Tibial artery (tissue), 4 donors: Measurements from ENCODE around the gene CDAN1.
"Not testable (repeated sequence)": the region's sequence is repeated elsewhere in the genome, so short reads cannot be mapped to it uniquely, and the experiment has no call there.

Experiments
- DNase-seq, 2 donors: peaks; one replicate each; pipeline ENCODE4 v3.0.0-alpha.2; 2019
- H3K27ac ChIP-seq, 2 donors: fragments of 200-600 bp; sonication (generic) in 1 of 2; 1 replicate in 1 of 2; 2 replicates in 1 of 2; pipeline ENCODE4 v1.5.1; 2018 to 2019; ENCODE audit warnings: mild to moderate bottlenecking in 1 of 2
- H3K27me3 ChIP-seq, 2 donors: fragments of 200-600 bp; sonication (generic) in 1 of 2; one replicate each; pipeline versions ENCODE4 v1.5.1 to v1.6.0; 2016 to 2019
- H3K36me3 ChIP-seq, 3 donors: fragments of 200-600 bp; sonication (generic) in 2 of 3; one replicate each; pipeline ENCODE4 v1.5.1; 2016 to 2019; ENCODE audit warnings: mild to moderate bottlenecking in 2 of 3
- H3K4me1 ChIP-seq, 4 donors: fragments of 200-600 bp; sonication (generic) in 2 of 4; 1 replicate in 3 of 4; 2 replicates in 1 of 4; pipeline ENCODE4 v1.5.1; 2016 to 2019
- H3K4me3 ChIP-seq, 2 donors: fragments of 200-600 bp; sonication (generic) in 1 of 2; 1 replicate in 1 of 2; 2 replicates in 1 of 2; pipeline ENCODE4 v1.5.1; 2018 to 2019; ENCODE audit warnings: mild to moderate bottlenecking in 2 of 2
- H3K9me3 ChIP-seq, 3 donors: fragments of 200-600 bp; sonication (generic) in 1 of 3; one replicate each; pipeline ENCODE4 v1.5.1; 2016 to 2019
- CTCF ChIP-seq, 2 experiments: fragments of 200-600 bp in 1 of 2; fragments of 450-650 bp in 1 of 2; IDR thresholded peaks; one replicate each; pipeline ENCODE4 v1.5.1; 2017 to 2019; ENCODE audit warnings: antibody characterized with exemption in 2 of 2, mild to moderate bottlenecking in 1 of 2, moderate library complexity in 1 of 2
- intact Hi-C: fragments of 100-400 bp; cut with DNase I; formaldehyde crosslinking; loops from one replicate; pipeline ENCODE4 v1.15.0; 2023; ENCODE audit warnings: low total_unique reads

The CDAN1 gene

GRCh38 chr15:42686281-42686680, 50.6 kb downstream of the CDAN1 start:
- DNase-seq: no peak
- no peaks in the 10 kb centered on the region for H3K27me3 ChIP-seq
- no peaks in the 10 kb centered on the region for H3K4me1 ChIP-seq
- no peak for TF ChIP-seq CTCF (IDR thresholded peaks at IDR 0.05)
- H3K9me3 ChIP-seq: no peaks in the 10 kb centered on the region
- no peak overlapping the region for H3K27ac ChIP-seq
- H3K36me3 ChIP-seq: peaks cover 70 to 99% (median 80%) of the 10 kb centered on the region in 3 donors
- intact Hi-C loops: no loop called here
- H3K4me3 ChIP-seq: no peak overlapping the region

GRCh38 chr15:42681119-42681518, 55.8 kb downstream of the CDAN1 start:
- intact Hi-C loops: no loop called here
- no peak overlapping the region for H3K4me3 ChIP-seq
- H3K36me3 ChIP-seq: peaks cover 91 to 98% (median 98%) of the 10 kb centered on the region in 3 donors
- H3K4me1 ChIP-seq: no peaks in the 10 kb centered on the region
- no peaks in the 10 kb centered on the region for H3K27me3 ChIP-seq
- H3K9me3 ChIP-seq: no peaks in the 10 kb centered on the region
- no peak overlapping the region for H3K27ac ChIP-seq
- no peak for TF ChIP-seq CTCF (IDR thresholded peaks at IDR 0.05)
- no peak for DNase-seq

- H3K27ac ChIP-seq, H3K9me3 ChIP-seq, intact Hi-C loops: not testable (repeated sequence)
Observed at GRCh38 chr15:42680142-42680482, 56.8 kb downstream of the CDAN1 start.

GRCh38 chr15:42679285-42680141, 57.4 kb downstream of the CDAN1 start:
- intact Hi-C loops: no loop called here
- no peak for TF ChIP-seq CTCF (IDR thresholded peaks at IDR 0.05)
- H3K36me3 ChIP-seq: peaks cover 93 to 98% (median 98%) of the 10 kb centered on the region in 3 donors

More at GRCh38 chr15:42680142-42680482, 56.8 kb downstream of the CDAN1 start:
- H3K36me3 ChIP-seq: peaks cover 92 to 98% (median 98%) of the 10 kb centered on the region in 3 donors
- H3K4me1 ChIP-seq, DNase-seq, H3K4me3 ChIP-seq, H3K27me3 ChIP-seq: not testable (repeated sequence)

GRCh38 chr15:42675021-42675420, 61.9 kb downstream of the CDAN1 start:
- no peak for DNase-seq
- Histone ChIP-seq H3K9me3 (no peaks in the 10 kb centered on the region), H3K4me1 (no peaks in the 10 kb centered on the region), H3K36me3 (peaks cover 73 to 92% (median 90%) of the 10 kb centered on the region in 3 donors), H3K27me3 (no peaks in the 10 kb centered on the region), H3K27ac (no peak overlapping the region), H3K4me3 (no peak overlapping the region)
- no peak for TF ChIP-seq CTCF (IDR thresholded peaks at IDR 0.05)
- intact Hi-C loops: no loop called here

More at GRCh38 chr15:42679285-42680141, 57.4 kb downstream of the CDAN1 start:
- Histone ChIP-seq H3K27ac (no peak overlapping the region), H3K4me1 (no peaks in the 10 kb centered on the region), H3K9me3 (no peaks in the 10 kb centered on the region), H3K27me3 (no peaks in the 10 kb centered on the region), H3K4me3 (no peak overlapping the region)
- DNase-seq: no peak

GRCh38 chr15:42674472-42674871, 62.5 kb downstream of the CDAN1 start:
- no peak for TF ChIP-seq CTCF (IDR thresholded peaks at IDR 0.05)
- no peak overlapping the region for H3K4me3 ChIP-seq
- no peaks in the 10 kb centered on the region for H3K9me3 ChIP-seq
- no peak for DNase-seq
- H3K4me1 ChIP-seq: no peaks in the 10 kb centered on the region
- H3K36me3 ChIP-seq: peaks cover 73 to 93% (median 90%) of the 10 kb centered on the region in 3 donors
- H3K27ac ChIP-seq: no peak overlapping the region
- intact Hi-C loops: no loop called here
- H3K27me3 ChIP-seq: no peaks in the 10 kb centered on the region
